Mesenchymal stem cell (in vitro differentiated cells and primary cell): ENCODE results near the gene POU2F3.

Experiments used
- DNase-seq: peaks from one replicate; pipeline ENCODE4 v3.0.0-alpha.2; 2013
- H2AFZ ChIP-seq: one replicate; pipeline ENCODE4 v1.6.1; 2013; ENCODE audit warnings: low read depth, mild to moderate bottlenecking, control low read depth, inconsistent platforms, low read length, moderate library complexity
- H2AK5ac ChIP-seq: 2 replicates; pipeline ENCODE4 v1.6.1; 2013; ENCODE audit warnings: low read length, moderate library complexity, mild to moderate bottlenecking, inconsistent platforms; ENCODE audit not compliant: severe bottlenecking
- H2BK120ac ChIP-seq: one replicate; pipeline ENCODE4 v1.6.1; 2013; ENCODE audit warnings: low read depth, mild to moderate bottlenecking, inconsistent platforms, low read length, moderate library complexity
- H2BK12ac ChIP-seq, 2 experiments: one replicate each; pipeline ENCODE4 v1.6.1; 2013; ENCODE audit warnings: inconsistent platforms in 2 of 2, low read length in 2 of 2, mild to moderate bottlenecking in 2 of 2, moderate library complexity in 2 of 2, control low read depth in 1 of 2
- H2BK15ac ChIP-seq: one replicate; pipeline ENCODE4 v1.6.1; 2013; ENCODE audit warnings: mild to moderate bottlenecking, low read depth, inconsistent platforms; ENCODE audit not compliant: poor library complexity, severe bottlenecking
- H2BK5ac ChIP-seq: 2 replicates; pipeline ENCODE4 v1.6.1; 2013; ENCODE audit warnings: low read depth, mild to moderate bottlenecking, low read length, control low read depth, inconsistent platforms; ENCODE audit not compliant: poor library complexity, severe bottlenecking
- H3K14ac ChIP-seq, 2 experiments: one replicate each; pipeline ENCODE4 v1.6.1; 2013; ENCODE audit warnings: inconsistent platforms in 2 of 2, low read length in 2 of 2, control low read depth in 1 of 2, mild to moderate bottlenecking in 1 of 2, moderate library complexity in 1 of 2
- H3K18ac ChIP-seq, 2 experiments: one replicate each; pipeline ENCODE4 v1.6.1; 2013; ENCODE audit warnings: inconsistent platforms in 2 of 2, low read length in 2 of 2, control low read depth in 1 of 2, low read depth in 1 of 2, mild to moderate bottlenecking in 1 of 2
- H3K23ac ChIP-seq, 2 experiments: one replicate each; pipeline ENCODE4 v1.6.1; 2013; ENCODE audit warnings: inconsistent platforms in 2 of 2, low read length in 2 of 2, mild to moderate bottlenecking in 2 of 2, moderate library complexity in 2 of 2, control low read depth in 1 of 2
- H3K27ac ChIP-seq: 2 replicates; pipeline ENCODE4 v1.5.1; 2013; ENCODE audit warnings: mild to moderate bottlenecking, moderate library complexity, low read length, control low read depth, inconsistent platforms; ENCODE audit not compliant: poor library complexity, severe bottlenecking
- H3K27me3 ChIP-seq, 2 experiments: 2 replicates each; pipeline versions ENCODE4 v1.6.1 to v1.7.0; 2013; ENCODE audit warnings: low read length in 2 of 2, mild to moderate bottlenecking in 2 of 2, moderate library complexity in 2 of 2, control low read depth in 1 of 2, inconsistent platforms in 1 of 2; ENCODE audit not compliant: control insufficient read depth in 1 of 2, insufficient read depth in 1 of 2
- H3K36me3 ChIP-seq, 2 experiments: 2 replicates each; pipeline versions ENCODE4 v1.6.1 to v1.7.0; 2013; ENCODE audit warnings: low read length in 2 of 2, control low read depth in 1 of 2, inconsistent platforms in 1 of 2, low read depth in 1 of 2, mild to moderate bottlenecking in 1 of 2; ENCODE audit not compliant: insufficient read depth in 2 of 2, control insufficient read depth in 1 of 2
- H3K4ac ChIP-seq, 2 experiments: one replicate each; pipeline ENCODE4 v1.6.1; 2013; ENCODE audit warnings: inconsistent platforms in 2 of 2, low read length in 2 of 2, mild to moderate bottlenecking in 2 of 2, moderate library complexity in 2 of 2, control low read depth in 1 of 2, low read depth in 1 of 2
- H3K4me1 ChIP-seq: 2 replicates; pipeline ENCODE4 v1.6.1; 2013; ENCODE audit warnings: low read depth, low read length, control low read depth; ENCODE audit not compliant: control insufficient read depth, insufficient read depth
- H3K4me2 ChIP-seq: 2 replicates; pipeline ENCODE4 v1.6.1; 2013; ENCODE audit warnings: low read length, mild to moderate bottlenecking, inconsistent platforms; ENCODE audit not compliant: poor library complexity, severe bottlenecking
- H3K4me3 ChIP-seq, 2 experiments: 2 replicates each; pipeline versions ENCODE4 v1.5.1 to v1.7.0; 2013; ENCODE audit warnings: low read length in 2 of 2, mild to moderate bottlenecking in 2 of 2, control low read depth in 1 of 2, low read depth in 1 of 2; ENCODE audit not compliant: insufficient read depth in 1 of 2
- H3K79me1 ChIP-seq: replicated peaks from 2 replicates; pipeline ENCODE4 v1.6.1; 2013; ENCODE audit warnings: mild to moderate bottlenecking, control low read depth, low read length, inconsistent platforms; ENCODE audit not compliant: poor library complexity, severe bottlenecking
- H3K9ac ChIP-seq: 2 replicates; pipeline ENCODE4 v1.7.0; 2013; ENCODE audit warnings: mild to moderate bottlenecking, low read length, moderate library complexity
- H3K9me3 ChIP-seq: 2 replicates; pipeline ENCODE4 v1.7.0; 2013; ENCODE audit warnings: mild to moderate bottlenecking, low read length; ENCODE audit not compliant: control insufficient read depth
- H4K8ac ChIP-seq: one replicate; pipeline ENCODE4 v1.6.1; 2013; ENCODE audit warnings: inconsistent platforms, mild to moderate bottlenecking, low read length, moderate library complexity
- H4K91ac ChIP-seq: one replicate; pipeline ENCODE4 v1.6.1; 2013; ENCODE audit warnings: mild to moderate bottlenecking, low read length, inconsistent platforms
- WGBS: methylation state at CpG from one replicate; pipeline ENCODE4 v1.1.7; 2013; ENCODE audit warnings: mixed read lengths; 5-methylcytosine and 5-hydroxymethylcytosine counted together

The POU2F3 gene

DNA sequence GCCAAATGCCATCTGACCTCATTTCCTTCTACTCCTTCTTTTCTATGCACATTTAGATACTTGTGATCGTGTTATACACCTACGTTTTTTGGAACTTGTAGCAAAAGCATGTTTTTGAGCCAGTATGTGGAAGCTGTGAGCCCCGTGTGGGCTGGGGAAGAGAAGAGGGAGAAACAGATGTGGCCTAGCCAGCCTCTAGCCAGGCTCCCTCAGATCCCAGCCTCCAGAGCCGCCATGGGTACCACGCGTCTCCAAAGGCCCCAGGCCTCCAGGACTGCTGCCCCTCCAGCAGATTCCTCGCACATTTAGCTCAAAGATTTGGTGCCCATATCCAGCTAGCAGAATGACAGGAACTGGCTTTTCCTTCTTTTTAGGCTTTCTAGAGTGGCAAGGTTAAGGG lies 68.1 kb downstream of the POU2F3 start:
- no peak overlapping the region for H3K4me2 ChIP-seq
- no peak overlapping the region for H3K18ac ChIP-seq
- WGBS: 95% methylated on average over 7 of the region's 7 CpGs
- no peak overlapping the region for H2AFZ ChIP-seq
- H2BK120ac ChIP-seq: no peak overlapping the region
- H3K4me3 ChIP-seq: no peak overlapping the region
- no peak overlapping the region for H3K9ac ChIP-seq
- no peaks in the 10 kb centered on the region for H3K36me3 ChIP-seq
- H2BK12ac ChIP-seq: no peak overlapping the region
- H3K9me3 ChIP-seq: no peaks in the 10 kb centered on the region
- no peak overlapping the region for H3K27ac ChIP-seq
- H3K27me3 ChIP-seq: peaks cover 0 to 26% of the 10 kb centered on the region in 2 experiments
- no peak overlapping the region for H4K8ac ChIP-seq
- no peaks in the 10 kb centered on the region for H3K79me1 ChIP-seq
- H2AK5ac ChIP-seq: no peak overlapping the region
- no peak overlapping the region for H3K14ac ChIP-seq
- no peak overlapping the region for H3K4ac ChIP-seq
- H4K91ac ChIP-seq: no peak overlapping the region
- no peak for DNase-seq
- no peak overlapping the region for H2BK15ac ChIP-seq
- peaks cover 1% of the 10 kb centered on the region for H3K4me1 ChIP-seq
- no peak overlapping the region for H3K23ac ChIP-seq
- H2BK5ac ChIP-seq: no peak overlapping the region

DNA sequence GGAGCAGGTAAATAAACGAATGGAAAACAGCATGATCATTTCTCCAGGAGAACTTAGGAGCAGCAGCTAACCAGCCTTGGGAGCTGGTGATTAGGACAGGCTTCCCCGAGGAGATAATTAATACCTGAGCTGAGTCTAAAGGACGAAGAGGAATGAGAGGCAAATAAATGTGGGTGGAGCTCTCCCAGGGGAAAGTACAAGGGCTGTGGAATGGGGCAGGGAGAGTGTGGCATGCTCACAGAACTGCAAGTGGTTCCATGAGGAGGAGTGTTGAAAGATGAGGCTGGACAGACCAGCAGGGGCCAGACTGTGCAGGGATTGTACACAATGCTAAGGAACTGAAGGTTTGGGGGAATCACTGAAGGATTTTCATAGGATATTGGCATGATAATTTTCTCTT lies 70.9 kb downstream of the POU2F3 start:
- no peaks in the 10 kb centered on the region for H3K9me3 ChIP-seq
- H2AK5ac ChIP-seq: no peak overlapping the region
- H3K9ac ChIP-seq: no peak overlapping the region
- no peaks in the 10 kb centered on the region for H3K36me3 ChIP-seq
- peaks cover 1% of the 10 kb centered on the region for H3K4me1 ChIP-seq
- H3K4me2 ChIP-seq: no peak overlapping the region
- no peak overlapping the region for H3K4ac ChIP-seq
- no peak overlapping the region for H2BK12ac ChIP-seq
- H4K91ac ChIP-seq: no peak overlapping the region
- H2BK120ac ChIP-seq: no peak overlapping the region
- no peak overlapping the region for H3K18ac ChIP-seq
- H3K4me3 ChIP-seq: no peak overlapping the region
- no peak overlapping the region for H4K8ac ChIP-seq
- WGBS: 79% methylated on average over 3 of the region's 3 CpGs
- no peak overlapping the region for H3K14ac ChIP-seq
- no peak overlapping the region for H2BK15ac ChIP-seq
- H3K27ac ChIP-seq: no peak overlapping the region
- H2BK5ac ChIP-seq: no peak overlapping the region
- peaks cover 0 to 26% of the 10 kb centered on the region in 2 experiments for H3K27me3 ChIP-seq
- no peak for DNase-seq
- no peaks in the 10 kb centered on the region for H3K79me1 ChIP-seq
- no peak overlapping the region for H2AFZ ChIP-seq
- no peak overlapping the region for H3K23ac ChIP-seq

DNA sequence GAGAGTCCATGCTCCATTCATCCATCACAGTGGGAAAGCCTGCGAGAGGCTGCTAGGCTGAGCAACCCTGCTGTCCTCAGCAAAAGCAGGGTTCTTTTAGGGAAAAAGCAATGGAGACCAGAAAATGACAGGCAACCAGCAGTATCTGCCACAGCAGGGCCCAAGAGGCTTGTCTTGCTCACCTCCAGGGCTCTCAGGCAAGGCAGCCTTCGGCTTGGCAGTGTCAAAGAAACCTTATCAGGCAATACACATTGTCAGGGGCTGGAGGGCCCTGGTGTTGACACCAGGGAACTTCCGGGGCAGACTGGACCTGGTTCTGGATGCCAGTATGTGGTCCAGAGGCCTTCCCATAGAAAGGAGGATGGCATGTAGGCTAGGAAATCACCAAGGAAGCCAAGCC lies 74.9 kb downstream of the POU2F3 start:
- Histone ChIP-seq H2BK15ac (no peak overlapping the region), H3K79me1 (no peaks in the 10 kb centered on the region), H2BK12ac (no peak overlapping the region), H3K18ac (no peak overlapping the region), H4K8ac (no peak overlapping the region), H3K27me3 (peaks cover 0 to 42% of the 10 kb centered on the region in 2 experiments), H3K4me1 (no peaks in the 10 kb centered on the region), H3K14ac (no peak overlapping the region), H3K4ac (no peak overlapping the region), H2AK5ac (no peak overlapping the region), H3K9ac (no peak overlapping the region), H3K23ac (no peak overlapping the region), H3K27ac (no peak overlapping the region), H2AFZ (no peak overlapping the region), H2BK120ac (no peak overlapping the region), H3K4me3 (no peak overlapping the region), H3K36me3 (no peaks in the 10 kb centered on the region), H3K4me2 (no peak overlapping the region), H3K9me3 (no peaks in the 10 kb centered on the region), H2BK5ac (no peak overlapping the region), H4K91ac (no peak overlapping the region)
- no peak for DNase-seq
- 78% methylated on average over 3 of the region's 3 CpGs for WGBS

DNA sequence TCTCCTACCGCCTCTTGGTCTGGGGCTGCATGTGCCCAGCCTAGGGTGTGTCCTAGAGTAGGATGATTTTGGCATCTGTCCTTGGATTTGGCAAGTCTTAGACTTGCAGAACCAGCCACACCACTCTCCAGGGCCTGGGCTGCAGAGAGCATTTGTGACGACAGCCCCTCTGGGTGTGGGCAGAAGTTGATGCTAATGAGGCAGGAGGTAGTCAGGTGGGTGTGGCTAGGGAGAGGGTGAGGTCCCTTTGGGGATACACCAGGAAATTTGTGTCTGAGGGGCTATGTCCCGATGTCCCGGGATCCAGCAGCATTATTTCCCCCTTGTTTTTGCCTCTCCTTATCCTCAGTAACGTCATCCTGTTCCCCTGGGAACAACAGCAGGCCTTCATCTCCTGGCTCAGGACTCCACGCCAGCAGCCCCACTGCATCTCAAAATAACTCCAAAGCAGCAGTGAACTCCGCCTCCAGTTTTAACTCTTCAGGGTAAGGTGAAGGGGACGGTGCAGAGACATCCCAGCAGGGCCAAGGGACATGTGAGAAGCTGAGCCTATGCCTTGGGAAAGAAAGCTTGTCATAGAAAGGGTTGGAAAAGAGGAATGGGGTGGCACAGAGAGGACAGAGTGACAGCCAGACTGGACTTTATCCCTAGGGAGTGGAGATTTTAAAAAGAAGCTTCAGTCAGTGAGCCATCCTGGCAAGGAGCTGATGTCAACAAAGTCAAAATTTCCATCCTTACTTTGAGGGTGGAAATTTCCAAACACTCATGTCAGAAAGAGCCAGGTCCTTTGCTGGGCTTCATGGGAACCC lies 77.1 kb downstream of the POU2F3 start:
- WGBS: 34% methylated on average over 8 of the region's 8 CpGs
- H2BK12ac ChIP-seq: no peak overlapping the region
- peak; percentile 56 for DNase-seq

More for the DNA sequence above, 77.1 kb downstream of the POU2F3 start:
- no peak overlapping the region for H4K8ac ChIP-seq
- H2BK5ac ChIP-seq: no peak overlapping the region
- no peak overlapping the region for H3K4ac ChIP-seq
- H2BK120ac ChIP-seq: no peak overlapping the region
- no peak overlapping the region for H4K91ac ChIP-seq
- no peak overlapping the region for H2AK5ac ChIP-seq
- no peak overlapping the region for H2AFZ ChIP-seq
- H3K79me1 ChIP-seq: no peaks in the 10 kb centered on the region
- H3K23ac ChIP-seq: no peak overlapping the region
- peak overlapping the region; percentile 63 for H3K9ac ChIP-seq
- H3K27me3 ChIP-seq: peaks cover 0 to 23% of the 10 kb centered on the region in 2 experiments
- no peak overlapping the region for H3K4me2 ChIP-seq
- no peak overlapping the region for H3K27ac ChIP-seq
- no peak overlapping the region for H2BK15ac ChIP-seq
- H3K4me1 ChIP-seq: no peaks in the 10 kb centered on the region
- H3K9me3 ChIP-seq: no peaks in the 10 kb centered on the region
- H3K36me3 ChIP-seq: no peaks in the 10 kb centered on the region
- no peak overlapping the region for H3K14ac ChIP-seq
- peak overlapping the region in 1 of 2 experiments; percentile 53 for H3K4me3 ChIP-seq
- H3K18ac ChIP-seq: no peak overlapping the region
